Measurements from ENCODE around the gene PSMD6.

Gene PSMD6

DNA sequence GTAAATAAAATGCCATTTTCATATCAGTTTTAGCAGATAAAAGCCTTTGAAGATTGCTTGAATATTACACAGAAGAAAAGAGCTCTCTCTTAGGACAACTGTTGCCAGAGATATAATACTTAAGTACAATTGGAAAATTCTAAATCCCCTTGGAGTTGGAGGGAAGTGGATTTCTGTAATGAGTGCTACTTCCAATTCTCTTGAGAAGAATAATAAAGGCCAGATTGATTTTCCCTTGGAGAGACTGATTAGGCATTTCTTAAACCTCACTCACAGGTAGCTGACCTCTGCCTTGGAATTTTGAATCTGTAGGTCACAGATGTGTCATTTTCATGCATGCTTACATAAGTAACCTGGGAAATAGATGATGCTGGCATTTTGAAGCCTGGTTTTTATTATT lies 29.8 kb upstream of the PSMD6 start:
- H3K4me3 ChIP-seq (ENCODE audit: low read depth, low read length) = no peak overlapping the region
- no peak for DNase-seq (ENCODE audit: low read depth)
- TF ChIP-seq, protein P1, sequence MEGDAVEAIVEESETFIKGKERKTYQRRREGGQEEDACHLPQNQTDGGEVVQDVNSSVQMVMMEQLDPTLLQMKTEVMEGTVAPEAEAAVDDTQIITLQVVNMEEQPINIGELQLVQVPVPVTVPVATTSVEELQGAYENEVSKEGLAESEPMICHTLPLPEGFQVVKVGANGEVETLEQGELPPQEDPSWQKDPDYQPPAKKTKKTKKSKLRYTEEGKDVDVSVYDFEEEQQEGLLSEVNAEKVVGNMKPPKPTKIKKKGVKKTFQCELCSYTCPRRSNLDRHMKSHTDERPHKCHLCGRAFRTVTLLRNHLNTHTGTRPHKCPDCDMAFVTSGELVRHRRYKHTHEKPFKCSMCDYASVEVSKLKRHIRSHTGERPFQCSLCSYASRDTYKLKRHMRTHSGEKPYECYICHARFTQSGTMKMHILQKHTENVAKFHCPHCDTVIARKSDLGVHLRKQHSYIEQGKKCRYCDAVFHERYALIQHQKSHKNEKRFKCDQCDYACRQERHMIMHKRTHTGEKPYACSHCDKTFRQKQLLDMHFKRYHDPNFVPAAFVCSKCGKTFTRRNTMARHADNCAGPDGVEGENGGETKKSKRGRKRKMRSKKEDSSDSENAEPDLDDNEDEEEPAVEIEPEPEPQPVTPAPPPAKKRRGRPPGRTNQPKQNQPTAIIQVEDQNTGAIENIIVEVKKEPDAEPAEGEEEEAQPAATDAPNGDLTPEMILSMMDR (IDR thresholded peaks at IDR 0.05; ENCODE audit: low read depth, low read length) = no peak
- TF ChIP-seq MYC (IDR thresholded peaks at IDR 0.05; ENCODE audit: low read depth, low read length) (no peak), POLR2A (IDR thresholded peaks at IDR 0.05; ENCODE audit: extremely low read depth, insufficient read length) (no peak)
- TF ChIP-seq, protein P2, sequence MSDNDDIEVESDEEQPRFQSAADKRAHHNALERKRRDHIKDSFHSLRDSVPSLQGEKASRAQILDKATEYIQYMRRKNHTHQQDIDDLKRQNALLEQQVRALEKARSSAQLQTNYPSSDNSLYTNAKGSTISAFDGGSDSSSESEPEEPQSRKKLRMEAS (IDR thresholded peaks at IDR 0.05; ENCODE audit: low read depth, low read length) = no peak

DNA sequence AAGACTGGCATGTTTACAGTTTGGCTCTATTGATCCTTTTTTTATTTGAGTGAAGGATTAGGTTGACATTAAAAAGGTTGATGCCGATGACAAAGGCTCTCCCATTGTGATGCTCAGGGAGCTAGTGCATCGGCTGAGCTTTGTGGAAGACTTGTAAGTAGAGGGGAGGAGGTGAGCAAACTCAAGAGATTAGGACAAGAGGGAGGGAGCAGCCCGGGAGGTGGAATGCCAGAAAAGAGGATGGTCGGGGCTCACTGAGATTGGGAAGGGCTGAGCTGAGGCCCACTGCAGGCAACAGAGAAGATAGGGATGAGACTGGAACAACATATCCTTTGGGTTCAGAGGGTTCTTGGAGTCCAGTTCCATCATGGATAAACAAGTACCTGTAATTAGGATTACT lies 26.5 kb upstream of the PSMD6 start:
- no peak for DNase-seq (ENCODE audit: low read depth)
- TF ChIP-seq, protein P2 (IDR thresholded peaks at IDR 0.05; ENCODE audit: low read depth, low read length) = no peak
- TF ChIP-seq POLR2A (IDR thresholded peaks at IDR 0.05; ENCODE audit: extremely low read depth, insufficient read length) (no peak), MYC (IDR thresholded peaks at IDR 0.05; ENCODE audit: low read depth, low read length) (no peak)
- TF ChIP-seq, protein P1 (IDR thresholded peaks at IDR 0.05; ENCODE audit: low read depth, low read length) = no peak
- no peak overlapping the region for H3K4me3 ChIP-seq (ENCODE audit: low read depth, low read length)

DNA sequence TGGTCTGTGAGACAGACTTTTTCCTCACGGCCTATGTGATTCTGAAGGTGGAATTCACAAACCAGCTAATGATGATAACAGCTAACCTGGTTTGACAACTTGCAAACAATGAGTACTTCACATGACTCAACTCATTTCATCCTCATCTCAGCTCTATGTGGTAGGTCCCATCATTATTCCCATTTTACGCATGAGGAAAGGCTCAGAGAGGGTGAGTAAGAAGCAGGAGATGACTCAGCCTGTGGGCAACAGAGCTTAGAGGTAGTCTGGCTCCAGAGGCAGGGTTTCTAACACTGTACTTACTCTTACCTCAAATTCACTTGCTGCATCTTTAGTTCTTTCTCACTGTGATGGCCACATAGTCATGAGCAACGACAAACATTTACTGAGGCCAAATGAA lies 25.8 kb upstream of the PSMD6 start:
- no peak for TF ChIP-seq MYC (IDR thresholded peaks at IDR 0.05; ENCODE audit: low read depth, low read length)
- TF ChIP-seq, protein P1 (IDR thresholded peaks at IDR 0.05; ENCODE audit: low read depth, low read length) = no peak
- no peak overlapping the region for H3K4me3 ChIP-seq (ENCODE audit: low read depth, low read length)
- no peak for DNase-seq (ENCODE audit: low read depth)

DNA sequence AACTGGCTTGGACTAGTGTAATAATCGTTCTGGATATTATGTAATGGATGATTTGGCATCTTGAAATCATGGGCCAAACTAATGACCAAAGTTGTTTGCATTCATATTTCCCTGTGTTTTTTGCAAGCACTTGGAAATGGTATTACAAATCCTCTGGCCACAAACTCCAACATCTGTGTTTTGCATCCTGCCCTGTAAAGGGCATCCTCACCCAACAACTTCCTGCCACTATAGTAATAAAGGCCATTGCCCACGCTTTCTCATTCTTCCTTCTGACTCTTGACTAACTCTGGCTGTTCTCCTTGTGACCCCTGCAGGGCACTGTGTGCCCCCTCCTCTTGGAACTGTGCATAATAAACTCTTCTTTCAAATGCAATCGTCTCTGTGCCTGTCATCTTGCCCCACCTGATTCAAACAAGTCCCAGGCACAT lies 25.4 kb upstream of the PSMD6 start:
- peak; percentile 1 for DNase-seq (ENCODE audit: low read depth)

DNA sequence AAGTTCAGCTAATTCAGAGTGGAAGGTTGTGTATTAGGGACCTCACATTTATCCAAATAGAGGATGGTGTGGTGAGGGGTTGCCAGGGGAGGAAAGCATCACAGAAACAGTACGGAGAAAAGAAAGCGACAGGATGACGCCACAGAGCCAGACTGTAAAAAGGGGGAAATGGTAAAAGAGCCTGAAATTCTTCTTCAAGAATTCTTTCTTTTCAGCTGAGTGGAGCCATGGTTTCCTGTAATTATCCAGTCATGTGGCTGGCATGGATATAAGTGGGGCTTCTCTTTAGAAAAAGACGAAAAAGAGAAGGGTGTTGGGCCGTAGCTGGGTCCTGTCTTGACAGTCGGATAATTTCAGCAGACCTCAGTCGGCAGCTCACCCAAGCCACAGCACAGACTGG lies 24.5 kb upstream of the PSMD6 start:
- no peak for DNase-seq (ENCODE audit: low read depth)
- TF ChIP-seq, protein P1 (IDR thresholded peaks at IDR 0.05; ENCODE audit: low read depth, low read length) = no peak
- TF ChIP-seq, protein P2 (IDR thresholded peaks at IDR 0.05; ENCODE audit: low read depth, low read length) = no peak
- no peak for TF ChIP-seq MYC (IDR thresholded peaks at IDR 0.05; ENCODE audit: low read depth, low read length)
- TF ChIP-seq POLR2A (IDR thresholded peaks at IDR 0.05; ENCODE audit: extremely low read depth, insufficient read length) = no peak

More for the DNA sequence above, 25.4 kb upstream of the PSMD6 start:
- H3K4me3 ChIP-seq (ENCODE audit: low read depth, low read length) = no peak overlapping the region
- no peak for TF ChIP-seq POLR2A (IDR thresholded peaks at IDR 0.05; ENCODE audit: extremely low read depth, insufficient read length)
- no peak for TF ChIP-seq MYC (IDR thresholded peaks at IDR 0.05; ENCODE audit: low read depth, low read length)
- TF ChIP-seq, protein P2 (IDR thresholded peaks at IDR 0.05; ENCODE audit: low read depth, low read length) = no peak
- TF ChIP-seq, protein P1 (IDR thresholded peaks at IDR 0.05; ENCODE audit: low read depth, low read length) = no peak

DNA sequence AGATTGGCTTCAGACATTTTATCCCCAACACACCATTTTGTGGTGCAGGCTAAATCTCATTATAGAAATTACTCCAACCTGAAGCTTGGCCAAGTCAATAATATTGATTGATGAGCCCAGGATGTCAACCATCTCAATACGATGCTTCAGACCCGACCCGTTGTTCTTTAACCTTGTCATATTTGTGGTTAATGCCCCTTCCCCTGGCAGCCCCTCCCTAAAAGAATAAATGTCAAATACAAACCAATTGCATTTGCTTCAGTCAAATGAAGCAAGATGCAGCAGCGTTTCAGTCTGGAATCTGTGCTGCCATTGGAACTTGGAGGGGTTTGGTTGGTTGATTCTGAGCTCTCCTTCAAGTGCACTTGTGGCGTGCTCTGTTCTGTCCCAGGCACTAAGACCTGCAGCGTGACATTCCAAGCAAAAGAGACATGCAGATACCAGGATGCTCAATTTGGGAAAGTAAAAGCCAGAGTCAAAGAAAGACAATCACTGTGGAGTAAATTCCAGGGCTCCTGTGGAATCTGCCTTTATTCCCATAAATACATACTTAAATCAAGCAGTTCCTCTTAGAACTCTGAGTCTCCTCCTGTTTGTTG lies 23.8 kb upstream of the PSMD6 start:
- H3K4me3 ChIP-seq (ENCODE audit: low read depth, low read length) = no peak overlapping the region
- TF ChIP-seq, protein P1 (IDR thresholded peaks at IDR 0.05; ENCODE audit: low read depth, low read length) = no peak
- TF ChIP-seq POLR2A (IDR thresholded peaks at IDR 0.05; ENCODE audit: extremely low read depth, insufficient read length) (no peak), MYC (IDR thresholded peaks at IDR 0.05; ENCODE audit: low read depth, low read length) (no peak)
- TF ChIP-seq, protein P2 (IDR thresholded peaks at IDR 0.05; ENCODE audit: low read depth, low read length) = no peak
- no peak for DNase-seq (ENCODE audit: low read depth)

More for the DNA sequence above, 24.5 kb upstream of the PSMD6 start:
- no peak overlapping the region for H3K4me3 ChIP-seq (ENCODE audit: low read depth, low read length)
